ENCODE data around the gene RBM10.

The RBM10 gene

GRCh38 chrX:47196098-47196497, 51.1 kb downstream of the RBM10 start:
- TF ChIP-seq CTCF (IDR thresholded peaks at IDR 0.05; ENCODE audit: low read depth, low read length), result no peak
- no peak for DNase-seq (ENCODE audit: extremely low read depth, low read depth)

GRCh38 chrX:47197526-47197925, 52.5 kb downstream of the RBM10 start:
- DNase-seq (ENCODE audit: extremely low read depth, low read depth), result no peak
- no peak for TF ChIP-seq CTCF (IDR thresholded peaks at IDR 0.05; ENCODE audit: low read depth, low read length)

GRCh38 chrX:47198026-47198686, 53.1 kb downstream of the RBM10 start:
- no peak for DNase-seq (ENCODE audit: extremely low read depth, low read depth)
- no peak for TF ChIP-seq CTCF (IDR thresholded peaks at IDR 0.05; ENCODE audit: low read depth, low read length)

- no peak for TF ChIP-seq CTCF (IDR thresholded peaks at IDR 0.05; ENCODE audit: low read depth, low read length)
- no peak for DNase-seq (ENCODE audit: extremely low read depth, low read depth)
Observed at GRCh38 chrX:47198687-47199080, 53.7 kb downstream of the RBM10 start.

- no peak for TF ChIP-seq CTCF (IDR thresholded peaks at IDR 0.05; ENCODE audit: low read depth, low read length)
- no peak for DNase-seq (ENCODE audit: extremely low read depth, low read depth)
Observed at GRCh38 chrX:47199286-47199685, 54.3 kb downstream of the RBM10 start.

- TF ChIP-seq CTCF (IDR thresholded peaks at IDR 0.05; ENCODE audit: low read depth, low read length), result peak; percentile 50
- DNase-seq (ENCODE audit: extremely low read depth, low read depth), result peak; percentile 73
Observed at GRCh38 chrX:47200385-47201150, 55.5 kb downstream of the RBM10 start.

GRCh38 chrX:47201345-47201944, 56.4 kb downstream of the RBM10 start:
- no peak for TF ChIP-seq CTCF (IDR thresholded peaks at IDR 0.05; ENCODE audit: low read depth, low read length)
- DNase-seq (ENCODE audit: extremely low read depth, low read depth), result no peak
